H9 (cell line): ENCODE measurements around the gene HDX. TPM values are rescaled to one million over a fixed set of nuclear protein-coding genes. Genes with fewer than 3 reads are reported as not detected.

ENCODE experiments used
- DNase-seq: peaks from one replicate; pipeline ENCODE4 v3.0.0-alpha.2; 2017
- H2AFZ ChIP-seq: one replicate; pipeline ENCODE4 v1.6.1; 2013; ENCODE audit warnings: mild to moderate bottlenecking, low read length, control low read depth, moderate library complexity
- H2AK5ac ChIP-seq: 2 replicates; pipeline ENCODE4 v1.6.1; 2013; ENCODE audit warnings: low read length, control low read depth, mixed read lengths; ENCODE audit not compliant: insufficient read length
- H2BK120ac ChIP-seq: one replicate; pipeline ENCODE4 v1.6.1; 2013; ENCODE audit warnings: low read depth, mild to moderate bottlenecking, low read length, control low read depth, inconsistent platforms; ENCODE audit not compliant: poor library complexity, severe bottlenecking
- H2BK12ac ChIP-seq: 2 replicates; pipeline ENCODE4 v1.6.1; 2013; ENCODE audit warnings: low read length, control low read depth, mixed read lengths, low read depth; ENCODE audit not compliant: insufficient read length
- H2BK15ac ChIP-seq: 2 replicates; pipeline ENCODE4 v1.6.1; 2013; ENCODE audit warnings: low read depth, low read length, control low read depth
- H2BK20ac ChIP-seq: one replicate; pipeline ENCODE4 v1.6.1; 2013; ENCODE audit warnings: low read depth, mild to moderate bottlenecking, low read length, control low read depth, inconsistent platforms; ENCODE audit not compliant: poor library complexity, severe bottlenecking
- H2BK5ac ChIP-seq: 2 replicates; pipeline ENCODE4 v1.6.1; 2013; ENCODE audit warnings: low read length, control low read depth, mixed read lengths; ENCODE audit not compliant: insufficient read length
- H3K14ac ChIP-seq: 2 replicates; pipeline ENCODE4 v1.6.1; 2013; ENCODE audit warnings: low read length, control low read depth; ENCODE audit not compliant: insufficient read depth
- H3K18ac ChIP-seq: 2 replicates; pipeline ENCODE4 v1.6.1; 2013; ENCODE audit warnings: low read depth, mild to moderate bottlenecking, mixed read lengths, low read length, control low read depth; ENCODE audit not compliant: insufficient read length
- H3K23ac ChIP-seq: 2 replicates; pipeline ENCODE4 v1.6.1; 2013; ENCODE audit warnings: low read length, control low read depth, mixed read lengths, low read depth; ENCODE audit not compliant: insufficient read length
- H3K23me2 ChIP-seq: 2 replicates; pipeline ENCODE4 v1.6.1; 2013; ENCODE audit warnings: low read depth, mild to moderate bottlenecking, mixed read lengths, low read length, control low read depth; ENCODE audit not compliant: insufficient read length, poor library complexity, severe bottlenecking
- H3K27ac ChIP-seq: 2 replicates; pipeline ENCODE4 v1.5.1; 2013; ENCODE audit warnings: low read length, control low read depth, mixed read lengths, low read depth; ENCODE audit not compliant: insufficient read length
- H3K27me3 ChIP-seq: 2 replicates; pipeline ENCODE4 v1.6.1; 2013; ENCODE audit warnings: low read length, control low read depth, inconsistent platforms; ENCODE audit not compliant: insufficient read depth
- H3K4ac ChIP-seq: 2 replicates; pipeline ENCODE4 v1.6.1; 2013; ENCODE audit warnings: low read depth, mild to moderate bottlenecking, control low read depth, inconsistent platforms, low read length, moderate library complexity
- H3K4me1 ChIP-seq: 2 replicates; pipeline ENCODE4 v1.6.1; 2013; ENCODE audit warnings: low read length, control low read depth, inconsistent platforms; ENCODE audit not compliant: insufficient read depth
- H3K4me2 ChIP-seq: 2 replicates; pipeline ENCODE4 v1.6.1; 2013; ENCODE audit warnings: low read length, control low read depth, mixed read lengths; ENCODE audit not compliant: insufficient read length, insufficient read depth
- H3K56ac ChIP-seq: 2 replicates; pipeline ENCODE4 v1.6.1; 2013; ENCODE audit warnings: low read depth, mild to moderate bottlenecking, mixed read lengths, low read length, control low read depth; ENCODE audit not compliant: insufficient read length
- H3K79me1 ChIP-seq: 2 replicates; pipeline ENCODE4 v1.6.1; 2013; ENCODE audit warnings: low read depth, mild to moderate bottlenecking, moderate library complexity, low read length, control low read depth, inconsistent platforms; ENCODE audit not compliant: insufficient read depth, poor library complexity, severe bottlenecking
- H3K79me2 ChIP-seq: 2 replicates; pipeline ENCODE4 v1.6.1; 2013; ENCODE audit warnings: low read length, control low read depth, inconsistent platforms; ENCODE audit not compliant: insufficient read depth
- H3K9ac ChIP-seq: 2 replicates; pipeline ENCODE4 v1.6.1; 2013; ENCODE audit warnings: low read length, control low read depth, mixed read lengths; ENCODE audit not compliant: insufficient read length; ENCODE audit errors: extremely low read depth
- H3K9me3 ChIP-seq: one replicate; pipeline ENCODE4 v1.6.1; 2013; ENCODE audit warnings: low read depth, low read length, inconsistent platforms; ENCODE audit not compliant: control insufficient read depth
- H3T11ph ChIP-seq: one replicate; pipeline ENCODE4 v1.6.1; 2013; ENCODE audit warnings: mild to moderate bottlenecking, low read length, control low read depth, inconsistent platforms
- H4K20me1 ChIP-seq: one replicate; pipeline ENCODE4 v1.6.1; 2013; ENCODE audit not compliant: control insufficient read depth, insufficient read length, insufficient read depth
- H4K5ac ChIP-seq: 2 replicates; pipeline ENCODE4 v1.6.1; 2013; ENCODE audit warnings: low read depth, mild to moderate bottlenecking, mixed read lengths, low read length, control low read depth; ENCODE audit not compliant: insufficient read length
- H4K8ac ChIP-seq: replicated peaks from 2 replicates; pipeline ENCODE4 v1.6.1; 2013; ENCODE audit warnings: low read length, control low read depth, mixed read lengths, low read depth; ENCODE audit not compliant: insufficient read length
- H4K91ac ChIP-seq: 2 replicates; pipeline ENCODE4 v1.6.1; 2013; ENCODE audit warnings: low read depth, mild to moderate bottlenecking, moderate library complexity, mixed read lengths, low read length, control low read depth; ENCODE audit not compliant: insufficient read length
- H3K27ac Mint-ChIP-seq, 3 experiments: 2 replicates in 2 of 3; 3 replicates in 1 of 3; pipeline ENCODE4 v1.8.0; 2020 to 2021; ENCODE audit warnings: mixed read lengths in 3 of 3, mild to moderate bottlenecking in 1 of 3, moderate library complexity in 1 of 3
- H3K27me3 Mint-ChIP-seq: 2 replicates; pipeline ENCODE4 v1.8.0; 2021; ENCODE audit warnings: low read depth, mild to moderate bottlenecking, moderate library complexity, mixed read lengths
- H3K36me3 Mint-ChIP-seq, 3 experiments: 2 replicates in 2 of 3; 3 replicates in 1 of 3; pipeline ENCODE4 v1.8.0; 2020 to 2021; ENCODE audit warnings: low read depth in 3 of 3, mixed read lengths in 3 of 3; ENCODE audit not compliant: insufficient read depth in 1 of 3
- H3K4me1 Mint-ChIP-seq, 2 experiments: 2 replicates each; pipeline ENCODE4 v1.8.0; 2020; ENCODE audit warnings: mixed read lengths in 2 of 2
- H3K4me3 Mint-ChIP-seq, 2 experiments: 2 replicates in 1 of 2; 3 replicates in 1 of 2; pipeline ENCODE4 v1.8.0; 2020 to 2021; ENCODE audit warnings: mild to moderate bottlenecking in 2 of 2, mixed read lengths in 2 of 2, moderate library complexity in 1 of 2
- H3K9me3 Mint-ChIP-seq, 2 experiments: 2 replicates in 1 of 2; 3 replicates in 1 of 2; pipeline ENCODE4 v1.8.0; 2020; ENCODE audit warnings: mild to moderate bottlenecking in 2 of 2, mixed read lengths in 2 of 2, moderate library complexity in 1 of 2
- WGBS: extraction: QIAGEN DNeasy Blood & Tissue Kit; methylation state at CpG from one replicate; pipeline ENCODE4 v1.1.7; 2013; ENCODE audit warnings: missing lambda C conversion rate, low lambda C conversion rate, mixed read lengths; ENCODE audit not compliant: insufficient read length; ENCODE audit errors: extremely low coverage; 5-methylcytosine and 5-hydroxymethylcytosine counted together
- total RNA-seq: library from RNA; stranded (reverse); gene quantifications from 2 replicates; pipeline ENCODE4 v1.2.1, GENCODE V29; 2021
- TF ChIP-seq, protein P1 (sequence below): fragments of 200-600 bp; sonication (generic); conservative IDR thresholded peaks from 3 replicates; pipeline ENCODE4 v1.8.0; 2021; ENCODE audit warnings: antibody characterized with exemption, mild to moderate bottlenecking

Gene HDX
- total RNA-seq, 1 experiment from 2014 or later = 5.0 TPM

- TF ChIP-seq, protein P1, sequence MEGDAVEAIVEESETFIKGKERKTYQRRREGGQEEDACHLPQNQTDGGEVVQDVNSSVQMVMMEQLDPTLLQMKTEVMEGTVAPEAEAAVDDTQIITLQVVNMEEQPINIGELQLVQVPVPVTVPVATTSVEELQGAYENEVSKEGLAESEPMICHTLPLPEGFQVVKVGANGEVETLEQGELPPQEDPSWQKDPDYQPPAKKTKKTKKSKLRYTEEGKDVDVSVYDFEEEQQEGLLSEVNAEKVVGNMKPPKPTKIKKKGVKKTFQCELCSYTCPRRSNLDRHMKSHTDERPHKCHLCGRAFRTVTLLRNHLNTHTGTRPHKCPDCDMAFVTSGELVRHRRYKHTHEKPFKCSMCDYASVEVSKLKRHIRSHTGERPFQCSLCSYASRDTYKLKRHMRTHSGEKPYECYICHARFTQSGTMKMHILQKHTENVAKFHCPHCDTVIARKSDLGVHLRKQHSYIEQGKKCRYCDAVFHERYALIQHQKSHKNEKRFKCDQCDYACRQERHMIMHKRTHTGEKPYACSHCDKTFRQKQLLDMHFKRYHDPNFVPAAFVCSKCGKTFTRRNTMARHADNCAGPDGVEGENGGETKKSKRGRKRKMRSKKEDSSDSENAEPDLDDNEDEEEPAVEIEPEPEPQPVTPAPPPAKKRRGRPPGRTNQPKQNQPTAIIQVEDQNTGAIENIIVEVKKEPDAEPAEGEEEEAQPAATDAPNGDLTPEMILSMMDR = no peak
- Histone ChIP-seq H3K23me2 (no peaks in the 10 kb centered on the region), H3T11ph (no peak overlapping the region), H3K4ac (no peak overlapping the region), H3K18ac (no peak overlapping the region), H4K8ac (no peak overlapping the region), H3K4me1 (no peaks in the 10 kb centered on the region), H3K4me2 (no peak overlapping the region), H3K9me3 (peaks cover 10% of the 10 kb centered on the region), H2BK120ac (no peak overlapping the region), H2AK5ac (no peak overlapping the region), H2BK12ac (no peak overlapping the region), H3K79me1 (no peaks in the 10 kb centered on the region), H2BK15ac (no peak overlapping the region), H3K79me2 (no peaks in the 10 kb centered on the region), H3K14ac (no peak overlapping the region), H2BK5ac (no peak overlapping the region), H3K9ac (no peak overlapping the region), H3K27me3 (no peaks in the 10 kb centered on the region), H3K56ac (no peak overlapping the region), H4K20me1 (no peaks in the 10 kb centered on the region), H3K27ac (no peak overlapping the region), H3K23ac (no peak overlapping the region), H4K5ac (no peak overlapping the region), H2BK20ac (no peak overlapping the region), H4K91ac (no peak overlapping the region), H2AFZ (no peak overlapping the region)
- peaks cover 0 to 4% of the 10 kb centered on the region in 2 experiments; a peak in 1 of 4 replicates for H3K4me1 Mint-ChIP-seq
- no CpG with 5 or more reads among the region's 1 CpG for WGBS
- H3K27me3 Mint-ChIP-seq = no peaks in the 10 kb centered on the region
- H3K9me3 Mint-ChIP-seq = peaks cover 28 to 30% of the 10 kb centered on the region in 2 experiments
- no peak overlapping the region for H3K27ac Mint-ChIP-seq
- DNase-seq = no peak
- no peak overlapping the region for H3K4me3 Mint-ChIP-seq
- H3K36me3 Mint-ChIP-seq = peaks cover 0 to 4% (median 0%) of the 10 kb centered on the region in 3 experiments; a peak in 1 of 7 replicates
Observed at GRCh38 chrX:84335121-84335520, 167.1 kb downstream of the HDX start.
